ENCODE measurements around the gene CHTF8. TPM values are rescaled to one million over a fixed set of nuclear protein-coding genes. Genes with fewer than 3 reads are reported as not detected.

Gene CHTF8
- total and polyA plus RNA-seq, 4 donors, result 44.2 to 75.7 (median 59.1) TPM

GRCh38 chr16:69116256-69116875 is 16.0 kb downstream of the CHTF8 start:
- H3K4me3 ChIP-seq (ENCODE audit: low read depth, low read length), result no peak overlapping the region
- 85% methylated on average over 5 of the region's 7 CpGs for WGBS (ENCODE audit: insufficient coverage)
- no peaks in the 10 kb centered on the region for H3K4me1 ChIP-seq (ENCODE audit: control insufficient read depth, insufficient read depth, low read length)
- no peaks in the 10 kb centered on the region for H3K27me3 ChIP-seq (ENCODE audit: control insufficient read depth, insufficient read depth, low read length)
- peaks cover 78% of the 10 kb centered on the region for H3K36me3 ChIP-seq (ENCODE audit: control insufficient read depth, insufficient read depth, low read length)
- H3K27ac ChIP-seq (ENCODE audit: low read depth, low read length), result no peak overlapping the region
- H3K9me3 ChIP-seq (ENCODE audit: control insufficient read depth, insufficient read depth, low read length), result no peaks in the 10 kb centered on the region
- DNase-seq (ENCODE audit: low read depth in 4 of 6, low spot score in 6 of 6), result peak in 1 of 6 donors; percentile 81

DNA sequence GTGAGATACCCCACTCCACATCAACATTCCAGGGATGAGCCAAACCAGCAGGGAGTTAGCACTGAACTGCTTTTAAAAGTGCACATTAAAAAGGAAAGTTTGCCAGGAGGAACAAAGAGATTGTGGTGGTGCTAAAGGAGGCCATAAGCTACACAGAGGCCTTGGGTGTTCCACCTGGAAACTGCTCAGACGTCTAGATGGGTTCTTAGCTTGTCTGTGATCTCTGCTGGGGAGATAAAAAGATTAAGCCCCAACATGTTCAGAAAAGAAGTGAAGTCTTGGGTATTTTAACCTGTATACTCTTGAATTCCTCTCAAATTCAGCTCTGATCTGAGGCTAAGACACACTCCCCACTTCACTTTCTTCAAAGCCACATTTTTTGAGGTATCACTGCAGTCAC is 16.6 kb downstream of the CHTF8 start:
- DNase-seq (ENCODE audit: low read depth in 4 of 6, low spot score in 6 of 6), result no peak
- Histone ChIP-seq H3K36me3 (ENCODE audit: control insufficient read depth, insufficient read depth, low read length) (peaks cover 77% of the 10 kb centered on the region), H3K4me1 (ENCODE audit: control insufficient read depth, insufficient read depth, low read length) (no peaks in the 10 kb centered on the region), H3K27ac (ENCODE audit: low read depth, low read length) (no peak overlapping the region), H3K4me3 (ENCODE audit: low read depth, low read length) (no peak overlapping the region), H3K27me3 (ENCODE audit: control insufficient read depth, insufficient read depth, low read length) (no peaks in the 10 kb centered on the region), H3K9me3 (ENCODE audit: control insufficient read depth, insufficient read depth, low read length) (no peaks in the 10 kb centered on the region)
- WGBS (ENCODE audit: insufficient coverage), result no CpG with 5 or more reads among the region's 1 CpG

- no peak for DNase-seq (ENCODE audit: low read depth in 4 of 6, low spot score in 6 of 6)
- Histone ChIP-seq H3K4me3 (ENCODE audit: low read depth, low read length) (no peak overlapping the region), H3K27me3 (ENCODE audit: control insufficient read depth, insufficient read depth, low read length) (no peaks in the 10 kb centered on the region), H3K27ac (ENCODE audit: low read depth, low read length) (no peak overlapping the region), H3K36me3 (ENCODE audit: control insufficient read depth, insufficient read depth, low read length) (peaks cover 77% of the 10 kb centered on the region), H3K9me3 (ENCODE audit: control insufficient read depth, insufficient read depth, low read length) (no peaks in the 10 kb centered on the region), H3K4me1 (ENCODE audit: control insufficient read depth, insufficient read depth, low read length) (no peaks in the 10 kb centered on the region)
- WGBS (ENCODE audit: insufficient coverage), result 100% methylated on average over 3 of the region's 5 CpGs
These were observed 17.0 kb downstream of the CHTF8 start for GRCh38 chr16:69115361-69115760.

- Histone ChIP-seq H3K36me3 (ENCODE audit: control insufficient read depth, insufficient read depth, low read length) (peaks cover 77% of the 10 kb centered on the region), H3K27me3 (ENCODE audit: control insufficient read depth, insufficient read depth, low read length) (no peaks in the 10 kb centered on the region), H3K27ac (ENCODE audit: low read depth, low read length) (no peak overlapping the region), H3K9me3 (ENCODE audit: control insufficient read depth, insufficient read depth, low read length) (no peaks in the 10 kb centered on the region), H3K4me1 (ENCODE audit: control insufficient read depth, insufficient read depth, low read length) (no peaks in the 10 kb centered on the region), H3K4me3 (ENCODE audit: low read depth, low read length) (no peak overlapping the region)
- DNase-seq (ENCODE audit: low read depth in 4 of 6, low spot score in 6 of 6), result no peak
- 97% methylated on average over 6 of the region's 6 CpGs for WGBS (ENCODE audit: insufficient coverage)
These were observed 17.4 kb downstream of the CHTF8 start for GRCh38 chr16:69114976-69115355.

DNA sequence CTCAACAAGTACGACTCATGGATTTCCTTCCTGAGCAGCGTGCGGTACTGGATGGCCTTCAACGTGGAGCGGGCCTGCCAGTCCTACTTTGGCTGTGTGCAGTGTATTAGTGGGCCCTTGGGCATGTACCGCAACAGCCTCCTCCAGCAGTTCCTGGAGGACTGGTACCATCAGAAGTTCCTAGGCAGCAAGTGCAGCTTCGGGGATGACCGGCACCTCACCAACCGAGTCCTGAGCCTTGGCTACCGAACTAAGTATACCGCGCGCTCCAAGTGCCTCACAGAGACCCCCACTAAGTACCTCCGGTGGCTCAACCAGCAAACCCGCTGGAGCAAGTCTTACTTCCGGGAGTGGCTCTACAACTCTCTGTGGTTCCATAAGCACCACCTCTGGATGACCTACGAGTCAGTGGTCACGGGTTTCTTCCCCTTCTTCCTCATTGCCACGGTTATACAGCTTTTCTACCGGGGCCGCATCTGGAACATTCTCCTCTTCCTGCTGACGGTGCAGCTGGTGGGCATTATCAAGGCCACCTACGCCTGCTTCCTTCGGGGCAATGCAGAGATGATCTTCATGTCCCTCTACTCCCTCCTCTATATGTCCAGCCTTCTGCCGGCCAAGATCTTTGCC is 17.9 kb downstream of the CHTF8 start:
- Histone ChIP-seq H3K9me3 (ENCODE audit: control insufficient read depth, insufficient read depth, low read length) (no peaks in the 10 kb centered on the region), H3K36me3 (ENCODE audit: control insufficient read depth, insufficient read depth, low read length) (peaks cover 77% of the 10 kb centered on the region)

GRCh38 chr16:69113216-69113615 is 19.2 kb downstream of the CHTF8 start:
- Histone ChIP-seq H3K9me3 (ENCODE audit: control insufficient read depth, insufficient read depth, low read length) (no peaks in the 10 kb centered on the region), H3K4me3 (ENCODE audit: low read depth, low read length) (no peak overlapping the region), H3K36me3 (ENCODE audit: control insufficient read depth, insufficient read depth, low read length) (peaks cover 73% of the 10 kb centered on the region), H3K4me1 (ENCODE audit: control insufficient read depth, insufficient read depth, low read length) (peaks cover 12% of the 10 kb centered on the region), H3K27ac (ENCODE audit: low read depth, low read length) (no peak overlapping the region), H3K27me3 (ENCODE audit: control insufficient read depth, insufficient read depth, low read length) (no peaks in the 10 kb centered on the region)
- DNase-seq (ENCODE audit: low read depth in 4 of 6, low spot score in 6 of 6), result no peak
- 96% methylated on average over 6 of the region's 7 CpGs for WGBS (ENCODE audit: insufficient coverage)

More for the DNA sequence above, 17.9 kb downstream of the CHTF8 start:
- Histone ChIP-seq H3K27ac (ENCODE audit: low read depth, low read length) (no peak overlapping the region), H3K27me3 (ENCODE audit: control insufficient read depth, insufficient read depth, low read length) (no peaks in the 10 kb centered on the region), H3K4me3 (ENCODE audit: low read depth, low read length) (no peak overlapping the region), H3K4me1 (ENCODE audit: control insufficient read depth, insufficient read depth, low read length) (no peaks in the 10 kb centered on the region)
- no peak for DNase-seq (ENCODE audit: low read depth in 4 of 6, low spot score in 6 of 6)
- WGBS (ENCODE audit: insufficient coverage), result 96% methylated on average over 25 of the region's 25 CpGs

GRCh38 chr16:69112285-69113129 is 19.9 kb downstream of the CHTF8 start:
- H3K9me3 ChIP-seq (ENCODE audit: control insufficient read depth, insufficient read depth, low read length), result no peaks in the 10 kb centered on the region
- H3K4me3 ChIP-seq (ENCODE audit: low read depth, low read length), result no peak overlapping the region
- H3K27ac ChIP-seq (ENCODE audit: low read depth, low read length), result no peak overlapping the region
- H3K27me3 ChIP-seq (ENCODE audit: control insufficient read depth, insufficient read depth, low read length), result peaks cover 6% of the 10 kb centered on the region
- H3K36me3 ChIP-seq (ENCODE audit: control insufficient read depth, insufficient read depth, low read length), result peaks cover 67% of the 10 kb centered on the region
- WGBS (ENCODE audit: insufficient coverage), result 44% methylated on average over 6 of the region's 6 CpGs
- H3K4me1 ChIP-seq (ENCODE audit: control insufficient read depth, insufficient read depth, low read length), result peaks cover 19% of the 10 kb centered on the region
- DNase-seq (ENCODE audit: low read depth in 4 of 6, low spot score in 6 of 6), result no peak

- no peak for DNase-seq (ENCODE audit: low read depth in 4 of 6, low spot score in 6 of 6)
- WGBS (ENCODE audit: insufficient coverage), result 92% methylated on average over 5 of the region's 5 CpGs
- H3K27me3 ChIP-seq (ENCODE audit: control insufficient read depth, insufficient read depth, low read length), result peaks cover 11% of the 10 kb centered on the region
- H3K9me3 ChIP-seq (ENCODE audit: control insufficient read depth, insufficient read depth, low read length), result no peaks in the 10 kb centered on the region
- no peak overlapping the region for H3K27ac ChIP-seq (ENCODE audit: low read depth, low read length)
- no peak overlapping the region for H3K4me3 ChIP-seq (ENCODE audit: low read depth, low read length)
- H3K36me3 ChIP-seq (ENCODE audit: control insufficient read depth, insufficient read depth, low read length), result peaks cover 65% of the 10 kb centered on the region
- H3K4me1 ChIP-seq (ENCODE audit: control insufficient read depth, insufficient read depth, low read length), result peaks cover 25% of the 10 kb centered on the region
These were observed 20.5 kb downstream of the CHTF8 start for GRCh38 chr16:69111876-69112230.

DNA sequence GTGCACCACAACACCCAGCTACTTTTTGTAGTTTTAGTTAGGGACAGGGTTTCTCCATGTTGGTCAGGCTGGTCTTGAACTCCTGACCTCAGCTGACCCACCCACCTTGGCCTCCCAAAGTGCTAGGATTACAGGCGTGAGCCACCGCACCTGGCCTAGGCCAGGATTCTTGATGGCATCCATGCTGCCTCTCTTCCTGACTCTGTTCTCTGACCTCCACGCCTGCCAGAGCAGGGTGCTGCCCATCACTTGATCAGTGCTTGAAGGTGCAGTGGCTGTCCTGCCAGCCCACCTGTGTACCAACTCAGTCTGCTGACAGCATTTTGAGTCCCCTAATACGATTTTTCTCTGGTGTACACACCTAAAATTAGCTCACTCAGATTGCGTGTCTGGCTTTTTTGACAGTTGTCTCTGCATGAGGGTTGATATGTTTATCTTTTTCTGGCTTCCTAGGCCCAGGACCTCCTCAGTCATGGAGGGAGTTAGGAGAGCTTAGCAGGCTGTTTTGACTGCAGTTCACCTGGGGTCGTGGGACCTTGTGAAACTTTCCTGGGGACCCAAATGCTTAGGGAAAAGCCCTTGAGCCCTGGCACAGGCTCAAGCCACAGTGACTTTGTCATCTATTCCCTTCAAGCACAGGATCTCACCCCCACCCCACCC is 21.0 kb downstream of the CHTF8 start:
- Histone ChIP-seq H3K27ac (ENCODE audit: low read depth, low read length) (no peak overlapping the region), H3K9me3 (ENCODE audit: control insufficient read depth, insufficient read depth, low read length) (no peaks in the 10 kb centered on the region), H3K4me3 (ENCODE audit: low read depth, low read length) (no peak overlapping the region), H3K27me3 (ENCODE audit: control insufficient read depth, insufficient read depth, low read length) (peaks cover 13% of the 10 kb centered on the region), H3K36me3 (ENCODE audit: control insufficient read depth, insufficient read depth, low read length) (peaks cover 64% of the 10 kb centered on the region), H3K4me1 (ENCODE audit: control insufficient read depth, insufficient read depth, low read length) (peaks cover 30% of the 10 kb centered on the region)
- WGBS (ENCODE audit: insufficient coverage), result 91% methylated on average over 5 of the region's 6 CpGs
- no peak for DNase-seq (ENCODE audit: low read depth in 4 of 6, low spot score in 6 of 6)
